ENCODE results near the gene MACIR.
"Not testable (repeated sequence)": the region's sequence is repeated elsewhere in the genome, so short reads cannot be mapped to it uniquely, and the experiment has no call there.

Gene MACIR, protein sequence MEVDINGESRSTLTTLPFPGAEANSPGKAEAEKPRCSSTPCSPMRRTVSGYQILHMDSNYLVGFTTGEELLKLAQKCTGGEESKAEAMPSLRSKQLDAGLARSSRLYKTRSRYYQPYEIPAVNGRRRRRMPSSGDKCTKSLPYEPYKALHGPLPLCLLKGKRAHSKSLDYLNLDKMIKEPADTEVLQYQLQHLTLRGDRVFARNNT

DNA sequence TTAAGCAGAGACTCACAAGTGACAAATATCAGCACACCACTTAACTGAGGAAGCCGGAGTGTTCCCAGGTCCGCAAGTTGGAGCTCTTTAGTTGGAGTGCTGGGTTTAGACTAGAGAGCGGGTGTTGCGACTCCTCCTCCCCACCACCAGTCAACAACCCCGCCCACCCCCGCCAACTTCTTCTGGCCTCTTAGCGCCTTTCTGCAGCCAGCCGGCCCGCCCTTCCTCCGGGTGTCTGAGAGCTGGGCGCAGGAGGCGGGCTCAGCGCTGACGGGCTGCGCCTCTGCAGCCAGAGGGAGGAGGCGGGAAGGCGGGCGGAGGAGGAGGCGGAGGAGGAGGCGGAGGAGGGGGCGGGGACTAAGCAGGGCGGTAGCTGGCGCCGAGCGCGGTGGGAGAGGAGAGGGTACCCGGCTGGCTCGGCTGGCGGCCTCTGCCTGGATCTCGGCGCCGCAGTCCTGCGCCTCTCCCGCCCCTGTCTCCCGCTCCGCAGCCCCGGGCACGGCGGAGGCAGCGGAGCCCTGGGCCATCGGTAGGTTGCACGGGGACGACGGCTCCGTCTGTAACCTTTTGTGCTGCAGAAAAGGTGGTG is at the start of gene MACIR:
TSS of gene MACIR (plus strand) at position 396 of the 589 bp plus-strand sequence. CDS start 17,157 bp downstream, outside the sequence.
- H3K27me3 Mint-ChIP-seq: peaks cover 6% of the 10 kb centered on the region
- no peaks in the 10 kb centered on the region for H3K9me3 Mint-ChIP-seq
- ATAC-seq: peak; percentile 92

DNA sequence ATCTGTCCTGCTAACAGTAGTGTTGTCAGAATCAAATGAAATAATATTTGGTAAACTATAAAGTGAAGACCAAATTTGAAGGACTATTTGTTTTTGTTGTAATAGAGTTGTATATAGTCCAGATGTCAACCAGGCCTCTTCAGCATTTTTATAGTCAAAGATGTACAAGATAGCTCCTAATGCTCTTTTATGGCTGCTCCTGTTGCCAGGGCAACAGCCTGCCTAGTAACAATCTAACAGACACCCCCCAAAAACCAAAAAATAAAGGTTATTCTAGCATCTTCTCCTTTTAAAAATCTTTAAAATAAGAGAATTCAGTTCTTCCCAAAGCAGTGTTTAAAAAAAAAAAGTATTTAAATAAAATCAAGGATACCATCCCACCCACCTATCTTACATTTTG is 49.5 kb upstream of the MACIR start:
- DNase-seq (no peak), ATAC-seq (no peak)
- Mint-ChIP-seq H3K36me3 (ENCODE audit: low read depth) (peaks cover 27% of the 10 kb centered on the region), H3K9me3 (peaks cover 4% of the 10 kb centered on the region), H3K4me1 (peaks cover 35% of the 10 kb centered on the region), H3K4me3 (no peak overlapping the region), H3K27me3 (no peaks in the 10 kb centered on the region), H3K27ac (no peak overlapping the region)

More for the DNA sequence above, at the start of gene MACIR:
- DNase-seq: peak; percentile 90
- Mint-ChIP-seq H3K4me3 (peak within 1 kb of the TSS; percentile 84), H3K36me3 (ENCODE audit: low read depth) (no peaks in the 10 kb centered on the region), H3K27ac (peak within 1 kb of the TSS; percentile 52), H3K4me1 (peaks cover 32% of the 10 kb centered on the region)

DNA sequence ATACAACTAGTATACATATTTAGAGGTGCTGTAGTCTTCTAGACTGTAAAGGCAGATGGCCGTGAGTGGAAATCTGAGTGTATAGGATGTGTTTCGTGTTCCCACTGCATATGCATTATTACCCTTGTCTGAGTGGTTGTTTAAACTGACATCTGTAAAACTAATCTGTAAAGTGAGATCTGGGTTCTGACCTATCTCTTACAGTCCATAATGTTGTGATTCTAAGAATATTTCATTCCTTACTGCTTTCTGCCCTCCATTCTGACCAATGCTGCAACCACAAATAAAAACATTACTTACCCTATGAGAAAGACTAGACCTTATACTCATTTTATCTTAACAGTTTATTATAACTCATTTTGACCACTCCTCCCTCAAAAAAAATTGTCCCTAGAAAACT is 47.6 kb upstream of the MACIR start:
- Mint-ChIP-seq H3K4me1 (peaks cover 35% of the 10 kb centered on the region), H3K27ac (no peak overlapping the region), H3K4me3 (no peak overlapping the region), H3K36me3 (ENCODE audit: low read depth) (peaks cover 13% of the 10 kb centered on the region), H3K9me3 (no peaks in the 10 kb centered on the region), H3K27me3 (no peaks in the 10 kb centered on the region)
- no peak for DNase-seq
- no peak for ATAC-seq

DNA sequence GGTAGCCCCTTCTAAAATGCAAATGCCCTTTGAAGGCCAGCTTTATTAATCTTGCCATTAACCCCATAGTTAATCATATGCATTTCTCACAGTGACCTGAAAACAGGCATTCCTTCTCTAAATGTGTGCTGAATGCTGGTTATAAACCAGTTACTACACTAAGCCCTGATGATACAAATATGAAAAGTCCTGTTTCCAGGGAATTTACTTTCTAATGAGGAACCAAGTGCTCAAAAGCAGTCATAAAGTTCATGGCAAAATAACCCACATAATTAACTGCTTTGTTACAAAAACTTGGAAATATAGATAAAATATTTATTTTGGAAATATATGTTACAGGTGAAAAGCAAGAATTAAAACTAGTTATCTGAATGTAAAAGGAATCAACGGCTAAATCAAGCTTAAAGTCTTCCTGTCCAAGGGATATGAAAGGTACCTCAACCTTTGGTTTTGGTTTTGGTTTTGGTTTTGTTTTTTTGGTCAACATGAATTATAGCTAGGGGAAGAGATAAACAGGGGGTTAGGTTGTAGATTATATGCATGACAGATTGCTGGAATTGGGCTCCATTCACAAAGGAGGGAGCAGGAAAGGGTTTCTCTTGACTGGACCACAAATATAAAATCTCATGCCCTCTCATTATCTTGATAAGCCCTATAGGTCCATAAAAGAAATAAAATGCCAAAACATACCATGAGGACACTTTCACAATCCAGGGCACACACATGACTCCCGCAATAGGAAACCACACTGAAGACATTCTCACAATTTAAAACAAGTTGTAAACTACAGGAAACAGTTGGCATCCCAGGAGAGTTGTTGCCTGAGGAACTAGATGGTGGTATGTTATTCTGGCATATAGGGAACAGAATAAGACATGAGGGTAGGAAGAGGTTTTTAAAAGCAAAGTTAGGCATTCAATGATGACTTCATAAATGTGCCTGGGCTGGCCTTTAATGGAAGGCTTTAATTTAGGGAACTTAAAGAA is 46.7 kb upstream of the MACIR start:
- Mint-ChIP-seq H3K4me3 (no peak overlapping the region), H3K27ac (peak overlapping the region; percentile 12), H3K36me3 (ENCODE audit: low read depth) (peaks cover 9% of the 10 kb centered on the region), H3K4me1 (peaks cover 35% of the 10 kb centered on the region), H3K27me3 (no peaks in the 10 kb centered on the region), H3K9me3 (no peaks in the 10 kb centered on the region)
- DNase-seq (no peak), ATAC-seq (peak; percentile 24)

- Mint-ChIP-seq H3K27me3 (no peaks in the 10 kb centered on the region), H3K4me1 (peaks cover 15% of the 10 kb centered on the region), H3K9me3 (no peaks in the 10 kb centered on the region), H3K4me3 (no peak overlapping the region), H3K27ac (no peak overlapping the region), H3K36me3 (ENCODE audit: low read depth) (no peaks in the 10 kb centered on the region)
- no peak for ATAC-seq
- no peak for DNase-seq
Observed at GRCh38 chr5:103216137-103216536, 42.4 kb upstream of the MACIR start.

GRCh38 chr5:103216697-103217096 is 41.9 kb upstream of the MACIR start:
- Mint-ChIP-seq H3K9me3 (no peaks in the 10 kb centered on the region), H3K27ac (no peak overlapping the region), H3K4me3 (no peak overlapping the region), H3K4me1 (peaks cover 10% of the 10 kb centered on the region), H3K36me3 (ENCODE audit: low read depth) (no peaks in the 10 kb centered on the region), H3K27me3 (no peaks in the 10 kb centered on the region)
- ATAC-seq (no peak), DNase-seq (no peak)

DNA sequence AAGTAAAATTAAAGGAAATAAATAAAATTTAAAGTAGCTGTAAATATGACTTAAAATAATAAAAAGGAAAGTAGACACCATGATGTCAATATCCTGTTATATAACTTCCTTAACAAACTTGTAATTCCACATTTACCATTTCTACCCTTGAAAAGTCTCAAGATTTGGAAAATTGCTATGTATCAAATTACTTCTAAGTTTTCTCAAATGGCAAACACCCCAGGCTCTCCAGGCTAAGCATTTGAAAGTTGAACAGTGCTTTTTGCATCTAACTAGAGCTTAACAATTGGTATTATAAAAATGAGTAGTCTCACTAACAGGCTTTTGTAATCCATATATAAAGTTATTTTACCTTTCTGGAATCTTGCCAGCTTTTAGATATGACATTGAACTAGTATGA is 41.5 kb upstream of the MACIR start:
- no peaks in the 10 kb centered on the region for H3K36me3 Mint-ChIP-seq (ENCODE audit: low read depth)
- H3K9me3 Mint-ChIP-seq: no peaks in the 10 kb centered on the region
- no peak overlapping the region for H3K4me3 Mint-ChIP-seq
- peaks cover 6% of the 10 kb centered on the region for H3K4me1 Mint-ChIP-seq
- DNase-seq: no peak
- H3K27ac Mint-ChIP-seq: no peak overlapping the region
- H3K27me3 Mint-ChIP-seq: no peaks in the 10 kb centered on the region
- no peak for ATAC-seq

GRCh38 chr5:103218164-103218563 is 40.4 kb upstream of the MACIR start:
- no peaks in the 10 kb centered on the region for H3K36me3 Mint-ChIP-seq (ENCODE audit: low read depth)
- no peak for DNase-seq
- no peak overlapping the region for H3K27ac Mint-ChIP-seq
- H3K4me3 Mint-ChIP-seq: no peak overlapping the region
- peaks cover 4% of the 10 kb centered on the region for H3K4me1 Mint-ChIP-seq
- no peaks in the 10 kb centered on the region for H3K9me3 Mint-ChIP-seq
- ATAC-seq: no peak
- H3K27me3 Mint-ChIP-seq: no peaks in the 10 kb centered on the region

GRCh38 chr5:103219074-103219473 is 39.5 kb upstream of the MACIR start:
- not testable (repeated sequence) for H3K27ac Mint-ChIP-seq; ATAC-seq; H3K36me3 Mint-ChIP-seq (ENCODE audit: low read depth); DNase-seq; H3K27me3 Mint-ChIP-seq; H3K9me3 Mint-ChIP-seq; H3K4me3 Mint-ChIP-seq; H3K4me1 Mint-ChIP-seq

DNA sequence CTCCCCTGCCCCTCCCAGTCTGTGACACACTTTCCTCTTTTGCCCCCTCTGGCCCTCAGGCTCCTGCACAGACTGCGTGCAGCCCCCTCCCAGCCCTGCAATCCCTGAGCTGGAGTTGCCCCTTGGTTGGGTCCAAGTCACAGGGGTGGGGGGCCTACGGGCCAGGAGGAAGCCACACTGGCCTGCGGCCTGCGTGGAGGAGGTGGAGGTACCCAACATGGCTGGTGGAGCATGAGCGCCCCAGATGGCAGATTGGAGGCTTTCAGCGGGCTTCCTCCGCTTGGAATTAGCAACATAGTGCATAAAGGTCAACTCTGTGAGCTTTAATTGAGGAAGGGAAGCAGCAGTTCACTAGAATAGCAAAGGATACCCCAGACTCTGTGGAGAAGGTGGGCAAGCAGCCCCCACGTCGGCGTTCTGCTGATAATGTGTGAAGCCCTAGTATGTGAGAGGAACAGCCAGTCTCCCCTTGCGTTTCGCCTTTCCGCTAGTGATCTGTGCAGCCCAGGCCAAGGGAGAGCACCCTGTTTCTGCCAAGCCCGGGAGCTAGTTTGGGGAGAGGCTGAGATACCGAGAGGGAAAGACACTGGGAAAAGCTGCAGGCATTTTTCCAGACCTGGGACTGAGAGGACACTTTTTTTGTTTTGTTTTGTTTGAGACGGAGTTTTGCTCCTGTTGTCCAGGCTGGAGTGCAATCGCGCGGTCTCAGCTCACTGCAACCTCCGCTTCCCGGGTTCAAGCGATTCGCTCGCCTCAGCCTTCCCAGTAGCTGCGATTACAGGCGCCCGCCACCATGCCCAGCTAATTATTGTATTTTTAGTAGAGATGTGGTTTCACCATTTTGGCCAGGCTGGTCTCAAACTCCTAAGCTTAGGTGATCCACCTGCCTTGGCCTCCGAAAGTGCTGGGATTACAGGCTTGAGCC is 35.3 kb upstream of the MACIR start:
- Mint-ChIP-seq H3K4me3 (no peak overlapping the region), H3K27ac (no peak overlapping the region), H3K36me3 (ENCODE audit: low read depth) (no peaks in the 10 kb centered on the region), H3K9me3 (no peaks in the 10 kb centered on the region), H3K27me3 (peaks cover 6% of the 10 kb centered on the region), H3K4me1 (no peaks in the 10 kb centered on the region)
- ATAC-seq: no peak
- no peak for DNase-seq

DNA sequence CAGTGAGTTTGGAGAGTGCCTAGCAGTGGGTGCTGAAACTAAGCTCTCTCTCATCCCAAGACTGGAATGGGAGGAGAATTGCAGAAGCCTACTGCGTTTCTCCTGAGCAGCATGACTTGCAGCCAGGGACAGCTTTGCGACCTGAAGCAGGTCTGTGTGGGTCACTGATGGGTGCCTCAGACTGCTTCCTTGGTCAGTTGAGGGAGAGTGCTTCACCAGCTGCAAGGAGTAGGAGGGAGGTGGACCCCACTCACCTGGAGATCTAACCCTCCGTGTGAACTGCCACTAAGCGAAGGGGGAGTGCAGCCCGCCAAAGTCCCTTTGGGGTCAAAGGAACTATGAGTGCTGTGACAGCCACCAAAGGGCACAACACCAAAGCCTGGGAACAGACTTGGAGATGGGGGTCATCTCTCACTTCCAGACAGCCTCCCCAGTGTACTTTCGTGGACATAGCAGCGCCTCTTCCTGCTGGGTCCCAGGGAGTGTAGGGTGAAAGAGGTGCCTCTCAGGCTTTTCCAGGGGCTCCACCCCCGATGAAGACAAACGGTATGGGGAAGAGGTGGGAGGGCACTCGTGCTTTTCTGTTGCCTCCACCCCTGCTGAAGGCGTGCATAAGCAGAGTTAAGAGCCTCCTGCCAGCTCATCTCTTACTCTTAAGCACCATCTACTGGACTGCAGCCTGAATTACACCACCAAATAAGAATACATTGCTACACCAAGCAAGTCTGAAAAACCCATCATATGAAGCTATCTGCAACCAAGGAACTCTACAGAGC is 34.3 kb upstream of the MACIR start:
- H3K27me3 Mint-ChIP-seq: peaks cover 6% of the 10 kb centered on the region
- H3K27ac Mint-ChIP-seq: no peak overlapping the region
- H3K4me1 Mint-ChIP-seq: no peaks in the 10 kb centered on the region
- H3K4me3 Mint-ChIP-seq: no peak overlapping the region
- H3K9me3 Mint-ChIP-seq: no peaks in the 10 kb centered on the region
- DNase-seq: peak; percentile 22
- ATAC-seq: peak; percentile 91
- no peaks in the 10 kb centered on the region for H3K36me3 Mint-ChIP-seq (ENCODE audit: low read depth)

DNA sequence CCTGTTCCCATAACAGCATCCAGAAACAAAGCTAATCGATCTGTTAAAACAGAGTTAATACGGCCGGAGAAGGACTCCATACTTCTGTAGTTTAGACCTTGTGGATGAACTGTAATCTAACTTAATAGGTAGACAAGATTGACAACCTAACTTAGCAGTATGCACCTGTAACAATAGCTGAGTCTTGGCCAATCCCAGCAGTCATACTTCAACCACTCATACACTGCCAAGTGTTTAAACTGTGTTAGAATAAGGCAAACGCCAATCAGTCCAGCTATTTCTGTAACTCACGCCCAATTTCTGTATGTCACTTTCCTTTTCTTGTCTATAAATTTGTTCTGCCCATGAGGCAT is 33.7 kb upstream of the MACIR start:
- Mint-ChIP-seq H3K27me3 (peaks cover 6% of the 10 kb centered on the region), H3K27ac (no peak overlapping the region), H3K36me3 (ENCODE audit: low read depth) (no peaks in the 10 kb centered on the region), H3K9me3 (no peaks in the 10 kb centered on the region), H3K4me3 (no peak overlapping the region), H3K4me1 (no peaks in the 10 kb centered on the region)
- ATAC-seq (no peak), DNase-seq (no peak)

- DNase-seq (no peak), ATAC-seq (no peak)
- Mint-ChIP-seq H3K9me3 (no peaks in the 10 kb centered on the region), H3K4me3 (no peak overlapping the region), H3K36me3 (ENCODE audit: low read depth) (no peaks in the 10 kb centered on the region), H3K4me1 (no peaks in the 10 kb centered on the region), H3K27me3 (peaks cover 6% of the 10 kb centered on the region), H3K27ac (no peak overlapping the region)
Observed at GRCh38 chr5:103228061-103228460, 30.5 kb upstream of the MACIR start.
